Dendritic cell treated with granulocyte-macrophage colony-stimulating factor and Interleukin-4, amounts not matched to agents 40 ng/mL and 50 ng/mL, for 4 days (primary cell): ENCODE measurements around the gene SCN1A.

Source experiments
- H3K27ac Mint-ChIP-seq: one replicate; pipeline ENCODE4 v1.8.0; 2022; ENCODE audit warnings: mild to moderate bottlenecking, mixed read lengths
- H3K27me3 Mint-ChIP-seq: one replicate; pipeline ENCODE4 v1.8.0; 2022; ENCODE audit warnings: mild to moderate bottlenecking, mixed read lengths
- H3K36me3 Mint-ChIP-seq: one replicate; pipeline ENCODE4 v1.8.0; 2022; ENCODE audit warnings: low read depth, mixed read lengths
- H3K4me1 Mint-ChIP-seq: one replicate; pipeline ENCODE4 v1.8.0; 2022; ENCODE audit warnings: low read depth, mixed read lengths
- H3K4me3 Mint-ChIP-seq: one replicate; pipeline ENCODE4 v1.8.0; 2022; ENCODE audit warnings: mild to moderate bottlenecking, moderate library complexity, mixed read lengths
- H3K9me3 Mint-ChIP-seq: one replicate; pipeline ENCODE4 v1.8.0; 2022; ENCODE audit warnings: mixed read lengths
- intact Hi-C: fragments of 100-400 bp; cut with micrococcal nuclease; formaldehyde crosslinking; loops from one replicate; pipeline ENCODE4 v1.15.0; 2022

SCN1A gene

GRCh38 chr2:166084301-166084700 is 43.5 kb downstream of the SCN1A start:
- H3K27ac Mint-ChIP-seq = no peak overlapping the region
- peaks cover 1% of the 10 kb centered on the region for H3K27me3 Mint-ChIP-seq
- no peaks in the 10 kb centered on the region for H3K9me3 Mint-ChIP-seq
- no peaks in the 10 kb centered on the region for H3K36me3 Mint-ChIP-seq
- intact Hi-C loops = no loop called here
- no peak overlapping the region for H3K4me3 Mint-ChIP-seq
- peaks cover 9% of the 10 kb centered on the region for H3K4me1 Mint-ChIP-seq

- Mint-ChIP-seq H3K4me1 (no peaks in the 10 kb centered on the region), H3K27ac (no peak overlapping the region), H3K36me3 (no peaks in the 10 kb centered on the region), H3K9me3 (no peaks in the 10 kb centered on the region), H3K27me3 (peaks cover 1% of the 10 kb centered on the region), H3K4me3 (no peak overlapping the region)
- intact Hi-C loops = no loop called here
Observed at GRCh38 chr2:166082736-166083135, 45.1 kb downstream of the SCN1A start.

GRCh38 chr2:166081852-166082251 is 46.0 kb downstream of the SCN1A start:
- intact Hi-C loops = no loop called here
- no peaks in the 10 kb centered on the region for H3K36me3 Mint-ChIP-seq
- H3K4me3 Mint-ChIP-seq = no peak overlapping the region
- peaks cover 1% of the 10 kb centered on the region for H3K27me3 Mint-ChIP-seq
- no peaks in the 10 kb centered on the region for H3K4me1 Mint-ChIP-seq
- H3K9me3 Mint-ChIP-seq = no peaks in the 10 kb centered on the region
- no peak overlapping the region for H3K27ac Mint-ChIP-seq

GRCh38 chr2:166081131-166081632 is 46.6 kb downstream of the SCN1A start:
- Mint-ChIP-seq H3K27me3 (peaks cover 1% of the 10 kb centered on the region), H3K27ac (no peak overlapping the region), H3K4me3 (no peak overlapping the region)

GRCh38 chr2:166074430-166074829 is 53.4 kb downstream of the SCN1A start:
- intact Hi-C loops = no loop called here
- Mint-ChIP-seq H3K27ac (no peak overlapping the region), H3K27me3 (no peaks in the 10 kb centered on the region), H3K9me3 (no peaks in the 10 kb centered on the region), H3K4me3 (no peak overlapping the region), H3K36me3 (no peaks in the 10 kb centered on the region), H3K4me1 (no peaks in the 10 kb centered on the region)

More at GRCh38 chr2:166081131-166081632, 46.6 kb downstream of the SCN1A start:
- Mint-ChIP-seq H3K9me3 (no peaks in the 10 kb centered on the region), H3K36me3 (no peaks in the 10 kb centered on the region), H3K4me1 (no peaks in the 10 kb centered on the region)
- intact Hi-C loops = no loop called here

- no peak overlapping the region for H3K4me3 Mint-ChIP-seq
- no peaks in the 10 kb centered on the region for H3K9me3 Mint-ChIP-seq
- no peak overlapping the region for H3K27ac Mint-ChIP-seq
- intact Hi-C loops = no loop called here
- H3K27me3 Mint-ChIP-seq = no peaks in the 10 kb centered on the region
- H3K4me1 Mint-ChIP-seq = no peaks in the 10 kb centered on the region
- H3K36me3 Mint-ChIP-seq = no peaks in the 10 kb centered on the region
Observed at GRCh38 chr2:166074011-166074410, 53.8 kb downstream of the SCN1A start.

GRCh38 chr2:166070231-166070630 is 57.6 kb downstream of the SCN1A start:
- H3K27ac Mint-ChIP-seq = no peak overlapping the region
- intact Hi-C loops = no loop called here
- no peak overlapping the region for H3K4me3 Mint-ChIP-seq
- no peaks in the 10 kb centered on the region for H3K9me3 Mint-ChIP-seq
- no peaks in the 10 kb centered on the region for H3K36me3 Mint-ChIP-seq
- H3K27me3 Mint-ChIP-seq = no peaks in the 10 kb centered on the region
- H3K4me1 Mint-ChIP-seq = peaks cover 5% of the 10 kb centered on the region

GRCh38 chr2:166068981-166069380 is 58.8 kb downstream of the SCN1A start:
- no peaks in the 10 kb centered on the region for H3K27me3 Mint-ChIP-seq
- H3K36me3 Mint-ChIP-seq = no peaks in the 10 kb centered on the region
- no peak overlapping the region for H3K27ac Mint-ChIP-seq
- intact Hi-C loops = no loop called here
- no peak overlapping the region for H3K4me3 Mint-ChIP-seq
- peaks cover 5% of the 10 kb centered on the region for H3K4me1 Mint-ChIP-seq
- no peaks in the 10 kb centered on the region for H3K9me3 Mint-ChIP-seq

- Mint-ChIP-seq H3K36me3 (no peaks in the 10 kb centered on the region), H3K9me3 (no peaks in the 10 kb centered on the region), H3K4me3 (no peak overlapping the region), H3K27ac (no peak overlapping the region), H3K4me1 (peaks cover 5% of the 10 kb centered on the region), H3K27me3 (no peaks in the 10 kb centered on the region)
- intact Hi-C loops = no loop called here
Observed at GRCh38 chr2:166067229-166067628, 60.6 kb downstream of the SCN1A start.

GRCh38 chr2:166060191-166060590 is 67.6 kb downstream of the SCN1A start:
- Mint-ChIP-seq H3K9me3 (no peaks in the 10 kb centered on the region), H3K36me3 (no peaks in the 10 kb centered on the region), H3K4me1 (no peaks in the 10 kb centered on the region), H3K27ac (no peak overlapping the region), H3K27me3 (no peaks in the 10 kb centered on the region), H3K4me3 (no peak overlapping the region)
- intact Hi-C loops = no loop called here

- Mint-ChIP-seq H3K27me3 (no peaks in the 10 kb centered on the region), H3K27ac (no peak overlapping the region), H3K4me1 (no peaks in the 10 kb centered on the region), H3K36me3 (no peaks in the 10 kb centered on the region), H3K4me3 (no peak overlapping the region), H3K9me3 (no peaks in the 10 kb centered on the region)
- intact Hi-C loops = loop anchor here (1.0 to 5.0 kb wide), 2 partner anchors 71 to 365 kb away; partner anchors contain the start of gene SCN1A
Observed at GRCh38 chr2:166057370-166058164, 70.3 kb downstream of the SCN1A start.

- Mint-ChIP-seq H3K4me1 (no peaks in the 10 kb centered on the region), H3K27ac (no peak overlapping the region), H3K4me3 (no peak overlapping the region), H3K27me3 (no peaks in the 10 kb centered on the region), H3K9me3 (no peaks in the 10 kb centered on the region), H3K36me3 (no peaks in the 10 kb centered on the region)
- intact Hi-C loops = no loop called here
Observed at GRCh38 chr2:166044853-166045483, 82.9 kb downstream of the SCN1A start.

- no peaks in the 10 kb centered on the region for H3K4me1 Mint-ChIP-seq
- no peak overlapping the region for H3K4me3 Mint-ChIP-seq
- no peaks in the 10 kb centered on the region for H3K27me3 Mint-ChIP-seq
- H3K36me3 Mint-ChIP-seq = no peaks in the 10 kb centered on the region
- no peak overlapping the region for H3K27ac Mint-ChIP-seq
- H3K9me3 Mint-ChIP-seq = no peaks in the 10 kb centered on the region
- intact Hi-C loops = no loop called here
Observed at GRCh38 chr2:166042768-166043390, 84.9 kb downstream of the SCN1A start.

- Mint-ChIP-seq H3K27me3 (no peaks in the 10 kb centered on the region), H3K27ac (no peak overlapping the region), H3K4me3 (no peak overlapping the region), H3K36me3 (no peaks in the 10 kb centered on the region), H3K4me1 (no peaks in the 10 kb centered on the region), H3K9me3 (no peaks in the 10 kb centered on the region)
- intact Hi-C loops = no loop called here
Observed at GRCh38 chr2:166042356-166042755, 85.5 kb downstream of the SCN1A start.
